CD4-positive, alpha-beta T cell (primary cell): ENCODE data around the gene MAOB. TPM values are rescaled to one million over a fixed set of nuclear protein-coding genes. Genes with fewer than 3 reads are reported as not detected.

Experiments used
- ATAC-seq: fragments of 200-7000 bp; cut with Tn5 transposase; one replicate; pipeline ENCODE4 v1.10.0; 2022; ENCODE audit warnings: mild to moderate bottlenecking; ENCODE audit not compliant: poor library complexity
- CTCF ChIA-PET: fragments of 350-600 bp; sonication (Branson Sonifier 250); formaldehyde crosslinking; loops from one replicate; lab custom pipeline; 2021; ENCODE audit warnings: antibody characterized with exemption, inconsistent platforms; lab: Charles Lee
- POLR2A ChIA-PET: fragments of 350-600 bp; sonication (Branson Sonifier 250); formaldehyde crosslinking; loops from one replicate; lab custom pipeline; 2021; ENCODE audit warnings: antibody characterized with exemption, inconsistent platforms; lab: Charles Lee
- DNase-seq, 14 experiments: peaks; one replicate each; pipeline ENCODE4 v3.0.0-alpha.2; 2013 to 2020; ENCODE audit warnings: mixed read lengths in 2 of 14
- H3K27ac ChIP-seq, 2 donors: one replicate each; pipeline versions ENCODE4 v1.5.1 to v1.7.0; 2013; ENCODE audit warnings: low read length in 2 of 2, low read depth in 1 of 2, mild to moderate bottlenecking in 1 of 2
- H3K27me3 ChIP-seq, 2 experiments: 1 replicate in 1 of 2; 2 replicates in 1 of 2; pipeline versions ENCODE4 v1.6.1 to v1.7.0; 2013; ENCODE audit warnings: low read length in 2 of 2, control low read depth in 1 of 2, mild to moderate bottlenecking in 1 of 2, moderate library complexity in 1 of 2; ENCODE audit not compliant: insufficient read depth in 2 of 2, control insufficient read depth in 1 of 2
- H3K36me3 ChIP-seq: one replicate; pipeline ENCODE4 v1.6.1; 2013; ENCODE audit warnings: low read length, control low read depth; ENCODE audit not compliant: insufficient read depth
- H3K4me1 ChIP-seq: one replicate; pipeline ENCODE4 v1.6.1; 2013; ENCODE audit warnings: low read length, control low read depth; ENCODE audit not compliant: insufficient read depth
- H3K4me3 ChIP-seq: one replicate; pipeline ENCODE4 v1.5.1; 2013; ENCODE audit warnings: mild to moderate bottlenecking, low read length, moderate library complexity
- H3K9me3 ChIP-seq, 2 experiments: 1 replicate in 1 of 2; 2 replicates in 1 of 2; pipeline versions ENCODE4 v1.6.1 to v1.7.0; 2013; ENCODE audit warnings: low read length in 2 of 2, mild to moderate bottlenecking in 2 of 2, control low read depth in 1 of 2, moderate library complexity in 1 of 2; ENCODE audit not compliant: control insufficient read depth in 1 of 2, insufficient read depth in 1 of 2
- H3K27ac Mint-ChIP-seq: one replicate; pipeline ENCODE4 v1.8.0; 2020; ENCODE audit warnings: mixed read lengths
- H3K27me3 Mint-ChIP-seq: one replicate; pipeline ENCODE4 v1.8.0; 2021; ENCODE audit warnings: mixed read lengths
- H3K36me3 Mint-ChIP-seq: one replicate; pipeline ENCODE4 v1.8.0; 2021; ENCODE audit warnings: low read depth, mixed read lengths
- H3K4me1 Mint-ChIP-seq: one replicate; pipeline ENCODE4 v1.8.0; 2021; ENCODE audit warnings: low read depth, mixed read lengths
- H3K4me3 Mint-ChIP-seq: one replicate; pipeline ENCODE4 v1.8.0; 2020; ENCODE audit warnings: mild to moderate bottlenecking, mixed read lengths
- H3K9me3 Mint-ChIP-seq: one replicate; pipeline ENCODE4 v1.8.0; 2020; ENCODE audit warnings: mixed read lengths
- intact Hi-C, 2 experiments: fragments of 100-400 bp; cut with DNase I in 1 of 2; cut with micrococcal nuclease in 1 of 2; formaldehyde crosslinking; loops; one replicate each; pipeline versions ENCODE4 v1.15.1 to v1.9.0; 2023 to 2025; cut with DNase I, micrococcal nuclease
- total RNA-seq, 174 experiments: library from RNA in 2 of 174; stranded (reverse) in 2 of 174; gene quantifications; one replicate each; pipeline ENCODE4 v1.2.3 and lab custom pipeline; 2021 to 2026
- TF ChIP-seq, protein P1 (sequence below): fragments of 200-600 bp; IDR thresholded peaks from one replicate; pipeline ENCODE4 v1.8.0; 2022; ENCODE audit warnings: antibody characterized with exemption, mild to moderate bottlenecking

Gene MAOB
- total RNA-seq, 2 experiments from 2014 or later, result not detected

DNA sequence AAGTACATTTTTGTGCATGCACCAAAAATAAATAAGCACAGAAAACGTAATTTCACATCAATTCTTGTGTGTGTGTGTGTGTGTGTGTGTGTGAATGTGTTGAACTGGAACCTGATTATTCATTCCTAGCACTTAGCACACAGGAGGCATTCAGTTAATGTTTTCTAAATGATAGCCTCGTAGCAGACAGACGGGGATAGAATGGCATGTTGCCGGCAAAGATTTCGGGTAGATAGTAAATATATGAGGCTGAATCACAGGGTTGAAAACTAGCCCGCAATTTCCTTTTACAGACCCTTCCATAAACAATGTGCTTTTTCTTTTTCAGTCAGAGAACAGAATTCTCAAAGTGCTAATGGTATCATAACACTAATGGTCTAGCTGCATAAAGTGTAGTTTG is 13.5 kb downstream of the MAOB start:
- Histone ChIP-seq H3K36me3 (no peaks in the 10 kb centered on the region), H3K4me1 (no peaks in the 10 kb centered on the region), H3K27ac (no peak overlapping the region), H3K4me3 (no peak overlapping the region), H3K9me3 (no peaks in the 10 kb centered on the region), H3K27me3 (no peaks in the 10 kb centered on the region)
- no peak for DNase-seq
- H3K4me1 Mint-ChIP-seq, result no peaks in the 10 kb centered on the region
- H3K27ac Mint-ChIP-seq, result no peak overlapping the region
- no peaks in the 10 kb centered on the region for H3K36me3 Mint-ChIP-seq
- peaks cover 3% of the 10 kb centered on the region for H3K27me3 Mint-ChIP-seq
- ATAC-seq, result no peak
- POLR2A ChIA-PET, result interaction anchor here (0.6 kb wide), 1 partner anchor 42 kb away, joined by 3 read pairs; no protein-coding TSS in a partner anchor
- intact Hi-C loops, result no loop called here
- H3K9me3 Mint-ChIP-seq, result no peaks in the 10 kb centered on the region
- H3K4me3 Mint-ChIP-seq, result no peak overlapping the region
- TF ChIP-seq, protein P1, sequence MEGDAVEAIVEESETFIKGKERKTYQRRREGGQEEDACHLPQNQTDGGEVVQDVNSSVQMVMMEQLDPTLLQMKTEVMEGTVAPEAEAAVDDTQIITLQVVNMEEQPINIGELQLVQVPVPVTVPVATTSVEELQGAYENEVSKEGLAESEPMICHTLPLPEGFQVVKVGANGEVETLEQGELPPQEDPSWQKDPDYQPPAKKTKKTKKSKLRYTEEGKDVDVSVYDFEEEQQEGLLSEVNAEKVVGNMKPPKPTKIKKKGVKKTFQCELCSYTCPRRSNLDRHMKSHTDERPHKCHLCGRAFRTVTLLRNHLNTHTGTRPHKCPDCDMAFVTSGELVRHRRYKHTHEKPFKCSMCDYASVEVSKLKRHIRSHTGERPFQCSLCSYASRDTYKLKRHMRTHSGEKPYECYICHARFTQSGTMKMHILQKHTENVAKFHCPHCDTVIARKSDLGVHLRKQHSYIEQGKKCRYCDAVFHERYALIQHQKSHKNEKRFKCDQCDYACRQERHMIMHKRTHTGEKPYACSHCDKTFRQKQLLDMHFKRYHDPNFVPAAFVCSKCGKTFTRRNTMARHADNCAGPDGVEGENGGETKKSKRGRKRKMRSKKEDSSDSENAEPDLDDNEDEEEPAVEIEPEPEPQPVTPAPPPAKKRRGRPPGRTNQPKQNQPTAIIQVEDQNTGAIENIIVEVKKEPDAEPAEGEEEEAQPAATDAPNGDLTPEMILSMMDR, result no peak
- CTCF ChIA-PET, result no interaction called here

DNA sequence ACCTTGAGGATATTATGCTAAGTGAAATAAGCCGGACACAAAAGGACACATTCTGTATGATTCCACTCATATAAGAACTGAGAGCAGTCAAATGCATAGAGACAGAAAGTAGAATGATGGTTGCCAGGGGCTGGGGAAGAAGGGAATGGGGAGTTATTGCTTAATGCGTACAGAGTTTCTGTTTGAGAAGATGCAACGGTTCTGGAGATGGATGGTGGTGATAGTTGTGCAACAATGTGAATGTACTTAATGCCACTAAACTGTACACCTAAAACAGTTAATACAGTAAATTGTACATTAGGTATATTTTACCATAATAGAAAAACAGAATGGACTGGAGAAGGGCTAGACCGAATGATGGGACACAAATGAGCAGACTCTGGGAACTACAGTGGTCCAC is 15.8 kb downstream of the MAOB start:
- Histone ChIP-seq H3K27ac (no peak overlapping the region), H3K36me3 (no peaks in the 10 kb centered on the region), H3K4me3 (no peak overlapping the region), H3K4me1 (no peaks in the 10 kb centered on the region), H3K9me3 (no peaks in the 10 kb centered on the region), H3K27me3 (no peaks in the 10 kb centered on the region)
- Mint-ChIP-seq H3K4me3 (no peak overlapping the region), H3K36me3 (no peaks in the 10 kb centered on the region), H3K27ac (no peak overlapping the region), H3K9me3 (no peaks in the 10 kb centered on the region), H3K27me3 (no peaks in the 10 kb centered on the region), H3K4me1 (no peaks in the 10 kb centered on the region)
- DNase-seq (no peak), ATAC-seq (no peak)
- TF ChIP-seq, protein P1, result no peak
- ChIA-PET CTCF (no interaction called here), POLR2A (no interaction called here)
- intact Hi-C loops, result no loop called here

DNA sequence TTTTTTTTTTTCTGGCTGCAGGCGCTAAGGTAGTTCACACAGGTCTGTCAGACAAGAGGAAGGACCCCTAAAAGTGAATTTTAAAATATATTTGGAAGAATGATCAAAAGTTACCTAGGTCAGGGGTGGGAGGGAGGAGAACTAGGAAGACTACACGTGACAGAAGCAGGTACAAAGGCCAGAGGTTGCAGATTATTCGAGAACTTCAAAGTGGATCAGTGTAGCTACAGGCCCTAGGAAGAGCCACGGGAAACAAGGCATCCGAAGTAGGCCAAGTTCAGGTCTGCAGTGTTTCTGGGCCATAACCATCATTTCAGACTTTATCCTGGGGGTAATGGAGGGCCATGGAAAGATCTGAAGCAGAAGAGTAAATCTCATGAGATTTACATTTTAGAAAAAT is 16.5 kb downstream of the MAOB start:
- H3K4me1 Mint-ChIP-seq, result no peaks in the 10 kb centered on the region
- DNase-seq (no peak), ATAC-seq (no peak)
- no peaks in the 10 kb centered on the region for H3K27me3 Mint-ChIP-seq
- no peaks in the 10 kb centered on the region for H3K9me3 Mint-ChIP-seq
- TF ChIP-seq, protein P1, result no peak
- Histone ChIP-seq H3K4me3 (no peak overlapping the region), H3K9me3 (no peaks in the 10 kb centered on the region), H3K36me3 (no peaks in the 10 kb centered on the region), H3K27me3 (no peaks in the 10 kb centered on the region), H3K27ac (no peak overlapping the region), H3K4me1 (no peaks in the 10 kb centered on the region)
- ChIA-PET CTCF (interaction anchor here (1.0 kb wide), 1 partner anchor 42 kb away, joined by 3 read pairs; no protein-coding TSS in a partner anchor), POLR2A (no interaction called here)
- H3K27ac Mint-ChIP-seq, result no peak overlapping the region
- H3K36me3 Mint-ChIP-seq, result no peaks in the 10 kb centered on the region
- intact Hi-C loops, result no loop called here
- no peak overlapping the region for H3K4me3 Mint-ChIP-seq
